NCI-H524 treated with DMSO at 0.1 percent for 48 hours (cell line): ENCODE measurements around the gene NAA20.

ENCODE experiments used
- DNase-seq: peaks from one replicate; lab custom pipeline; 2025; lab: John Stamatoyannopoulos, UW

NAA20 gene, protein sequence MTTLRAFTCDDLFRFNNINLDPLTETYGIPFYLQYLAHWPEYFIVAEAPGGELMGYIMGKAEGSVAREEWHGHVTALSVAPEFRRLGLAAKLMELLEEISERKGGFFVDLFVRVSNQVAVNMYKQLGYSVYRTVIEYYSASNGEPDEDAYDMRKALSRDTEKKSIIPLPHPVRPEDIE

DNA sequence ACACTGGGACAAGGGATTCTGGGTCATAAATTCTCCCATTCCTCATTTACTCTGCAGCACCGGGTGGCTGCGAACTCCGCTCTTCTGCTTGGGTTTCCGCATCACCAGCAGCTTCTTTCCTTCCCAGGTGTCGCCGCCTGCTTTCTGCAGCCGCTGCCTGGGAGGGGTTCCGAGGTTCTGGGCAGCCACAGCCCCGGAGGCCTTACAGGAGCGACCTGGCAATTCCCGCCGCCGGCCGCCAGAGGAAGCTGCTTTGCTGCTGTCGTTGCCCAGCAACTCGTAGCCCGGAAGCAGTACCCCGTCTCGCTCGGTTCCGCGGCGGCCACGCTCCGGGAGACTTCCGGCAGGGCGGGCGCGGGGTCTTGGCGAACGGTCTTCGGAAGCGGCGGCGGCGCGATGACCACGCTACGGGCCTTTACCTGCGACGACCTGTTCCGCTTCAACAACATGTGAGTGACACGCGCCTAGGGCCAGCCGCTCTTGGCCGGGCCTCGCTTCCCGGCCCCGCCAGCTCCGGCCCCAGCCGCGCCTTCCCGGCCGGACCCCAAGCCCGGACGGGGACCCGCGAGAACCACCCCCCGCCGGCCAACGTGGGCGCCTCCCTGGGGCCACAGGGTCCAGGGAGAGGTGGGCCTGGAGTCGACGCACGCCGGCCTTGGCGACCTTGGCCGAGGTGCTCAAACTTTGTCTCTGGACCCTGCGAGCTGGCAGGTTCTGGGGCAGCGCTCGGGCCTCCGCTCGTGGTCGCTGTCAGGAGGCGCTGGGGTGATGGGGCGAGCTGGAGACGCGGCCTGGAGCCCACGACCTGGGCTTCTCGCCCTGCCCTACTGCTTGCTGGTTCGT, at the start of gene NAA20:
Gene NAA20, plus strand, starts transcription at position 362 of the 843 bp plus-strand sequence. Its CDS starts 35 bp downstream, at position 397.
- peak; percentile 71 for DNase-seq

DNA sequence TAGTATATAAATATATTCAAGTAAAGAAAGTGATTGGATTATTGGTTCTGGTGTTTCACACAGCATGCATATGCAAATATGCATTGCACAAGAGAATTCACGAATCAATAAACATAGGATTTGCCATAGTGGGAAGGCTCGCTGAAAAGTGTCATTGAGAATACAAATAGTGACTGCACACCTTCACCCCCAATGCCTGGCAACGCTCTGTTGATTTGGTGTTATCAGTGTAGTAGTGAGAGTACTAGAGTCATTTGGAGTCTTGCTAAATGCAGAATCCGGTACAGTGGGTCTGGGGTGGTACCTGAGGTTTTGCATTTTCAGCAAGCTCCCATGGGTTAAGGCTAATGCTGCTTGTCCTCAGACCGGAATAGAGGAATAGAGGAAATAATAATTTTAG, 49.7 kb upstream of the NAA20 start:
- DNase-seq: no peak

DNA sequence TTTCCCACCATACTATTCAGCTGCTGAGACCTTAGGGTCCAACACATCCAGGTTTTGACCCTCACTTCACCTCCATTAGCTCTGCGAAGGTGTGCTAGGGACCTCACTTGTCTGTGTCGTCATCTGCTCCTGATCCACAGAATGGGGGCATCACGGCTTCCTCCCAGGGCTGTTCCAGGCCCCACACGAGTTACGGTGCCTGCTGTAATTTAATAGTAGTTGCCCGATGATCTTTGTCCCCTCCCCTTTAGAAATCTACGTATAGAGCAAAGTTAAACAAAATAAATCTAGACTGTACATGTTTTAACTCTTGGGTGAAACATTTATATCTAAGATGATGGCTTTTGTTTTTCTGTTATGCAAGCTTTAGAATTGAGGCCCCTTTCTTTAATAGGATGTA, 49.1 kb upstream of the NAA20 start:
- no peak for DNase-seq

DNA sequence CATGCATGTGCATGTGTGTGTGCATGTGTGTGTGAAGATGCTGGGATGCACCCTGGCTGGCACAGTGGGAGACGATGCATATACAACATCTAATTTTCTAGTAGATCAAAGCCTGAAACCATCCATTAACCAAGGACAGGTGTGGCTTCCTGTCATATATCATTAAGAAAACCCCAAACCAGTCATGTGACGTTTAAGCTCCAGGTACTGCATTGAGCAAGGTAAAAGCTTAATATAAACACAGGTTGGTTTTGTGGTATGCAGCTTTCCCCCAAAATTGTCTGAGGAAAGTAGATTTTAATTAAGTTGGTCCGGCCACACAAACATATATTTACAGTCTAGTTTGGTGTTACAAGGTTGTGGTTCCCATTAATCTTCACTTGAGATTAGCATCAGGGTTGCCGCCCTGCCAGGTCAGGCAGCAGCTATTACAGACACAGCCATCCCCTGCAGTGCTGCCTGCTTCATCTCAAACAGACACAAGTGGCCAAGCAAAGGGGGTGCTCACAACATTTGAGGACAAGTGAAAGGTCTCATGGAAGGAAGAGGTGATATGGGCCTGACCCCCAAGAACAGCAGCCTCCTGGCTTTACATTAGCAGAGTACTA, 48.6 kb upstream of the NAA20 start:
- no peak for DNase-seq

DNA sequence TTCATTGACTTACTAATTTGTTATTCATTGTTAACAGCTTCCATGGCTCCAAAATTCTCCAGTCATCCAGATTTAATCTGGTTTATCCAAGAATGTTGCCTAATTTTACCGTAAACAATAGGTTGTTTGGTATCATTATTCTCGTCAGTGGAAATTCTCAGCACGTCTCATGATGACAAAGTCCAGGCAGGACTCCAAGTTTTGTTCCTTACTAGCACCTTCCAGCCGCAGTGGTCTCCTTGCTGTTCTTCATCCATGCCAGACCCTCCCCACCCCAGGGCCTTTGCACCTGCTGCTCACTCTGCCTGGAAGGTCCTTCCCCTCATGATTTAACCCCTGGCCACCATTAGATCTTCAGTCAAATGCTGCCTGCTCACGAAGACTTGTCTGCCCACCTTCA, 48.1 kb upstream of the NAA20 start:
- no peak for DNase-seq

DNA sequence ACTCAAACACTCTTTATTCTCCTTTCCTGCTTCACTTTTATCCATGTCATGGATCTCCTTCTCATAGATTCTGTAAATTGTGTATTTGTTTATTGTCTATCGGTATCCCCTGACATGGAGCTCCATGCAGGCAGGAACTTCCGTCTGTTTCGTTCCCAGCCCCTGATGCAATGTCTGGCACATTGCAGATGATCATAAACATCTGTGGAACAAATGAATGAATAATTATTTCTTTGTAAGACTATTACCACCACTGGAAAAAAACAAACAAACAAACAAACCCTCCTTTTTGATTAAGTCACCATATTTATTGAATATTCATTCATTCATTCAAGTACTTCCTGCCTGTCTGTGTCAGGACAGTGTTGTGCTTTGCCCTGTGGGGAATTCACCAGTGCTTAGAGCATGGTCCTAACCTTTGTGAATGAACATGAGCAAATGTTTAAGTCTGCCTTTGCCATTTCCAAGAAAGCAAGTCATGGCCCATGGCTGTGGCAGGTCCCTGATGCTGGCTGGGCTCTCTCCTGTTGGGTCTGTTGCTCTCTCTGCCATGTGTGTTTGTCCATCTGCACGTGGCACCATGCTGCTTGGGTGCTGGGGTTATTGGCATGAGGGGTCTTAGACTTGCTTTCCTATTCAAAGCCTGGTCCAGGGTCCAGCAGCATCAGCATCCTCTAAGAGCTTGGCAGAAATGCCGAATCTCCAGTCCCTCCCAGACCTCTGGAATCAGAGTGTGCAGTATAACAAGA, 47.5 kb upstream of the NAA20 start:
- DNase-seq: no peak

DNA sequence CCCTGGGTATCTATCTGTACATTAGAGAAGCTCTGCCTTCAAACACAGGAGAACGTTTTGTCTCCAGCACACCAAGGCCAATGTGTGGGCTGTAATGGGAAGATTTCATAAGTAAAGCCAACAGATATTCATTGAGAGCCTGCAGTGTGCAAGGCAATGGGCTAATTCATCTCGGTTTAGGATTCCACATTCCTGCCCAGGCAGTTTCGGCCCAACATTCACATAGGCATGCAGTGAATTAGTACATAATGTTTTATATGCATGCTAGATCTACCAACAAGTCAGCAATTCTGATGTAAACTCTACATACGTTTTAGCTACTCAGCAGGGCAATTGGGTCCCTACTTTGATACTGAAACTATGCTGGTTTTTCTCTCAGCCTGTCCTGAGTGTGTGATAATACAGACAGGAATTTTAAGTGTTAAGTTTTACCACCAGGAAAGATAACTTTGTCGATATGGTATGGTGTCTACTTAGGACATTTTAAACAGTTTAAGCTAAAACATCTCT, 46.9 kb upstream of the NAA20 start:
- DNase-seq: no peak

DNA sequence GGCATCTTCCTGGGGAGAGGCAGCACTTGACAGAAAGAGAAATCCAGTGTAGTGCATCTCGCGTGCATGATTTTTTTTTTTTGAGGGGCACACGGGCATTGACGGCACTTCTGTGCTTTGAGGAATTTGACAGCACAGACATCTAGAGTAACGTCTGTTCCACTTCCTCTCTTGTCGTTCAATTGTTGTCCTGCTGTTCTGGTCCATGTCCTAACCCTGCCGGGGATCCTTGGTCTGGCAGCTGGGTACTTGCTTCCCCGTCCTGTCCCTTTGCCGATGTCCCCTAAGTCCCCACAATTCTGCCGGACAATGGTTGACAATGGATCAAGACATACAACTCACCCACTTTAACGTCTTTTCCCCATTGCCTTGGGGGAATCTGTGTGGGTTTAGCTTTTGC, 46.0 kb upstream of the NAA20 start:
- DNase-seq: no peak

DNA sequence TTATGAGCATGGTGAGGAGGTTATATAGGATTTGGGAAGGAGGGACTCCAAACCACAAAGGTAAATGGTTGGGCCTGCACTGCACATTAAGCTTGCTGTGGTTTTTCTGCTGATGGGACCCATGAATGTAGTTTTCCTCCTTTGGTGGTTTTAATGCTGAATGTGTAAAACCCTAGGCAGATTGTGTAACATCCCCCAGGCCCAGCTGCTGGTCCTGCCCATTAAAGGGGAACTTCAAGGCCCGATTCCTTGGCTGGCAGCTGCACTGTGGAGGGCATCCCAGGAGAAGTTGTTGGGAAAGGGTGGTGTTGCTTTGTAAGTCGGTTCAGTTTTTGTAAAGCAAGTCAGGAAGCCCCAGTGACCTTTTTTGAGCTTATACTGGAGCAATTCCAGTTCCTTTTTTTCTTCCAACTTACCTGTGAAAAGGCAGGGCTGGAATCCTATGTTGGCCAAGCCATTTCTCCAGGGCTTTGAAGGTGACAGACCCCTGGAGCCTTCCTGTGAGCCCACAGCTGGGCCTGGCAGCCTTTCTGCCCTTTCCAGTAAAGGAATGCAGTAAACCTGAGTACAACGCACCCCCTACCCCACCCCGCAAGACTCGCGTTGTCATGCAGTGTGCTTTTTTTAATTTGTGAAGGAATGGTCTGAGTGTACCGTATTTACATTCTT, 43.1 kb upstream of the NAA20 start:
- DNase-seq: no peak

DNA sequence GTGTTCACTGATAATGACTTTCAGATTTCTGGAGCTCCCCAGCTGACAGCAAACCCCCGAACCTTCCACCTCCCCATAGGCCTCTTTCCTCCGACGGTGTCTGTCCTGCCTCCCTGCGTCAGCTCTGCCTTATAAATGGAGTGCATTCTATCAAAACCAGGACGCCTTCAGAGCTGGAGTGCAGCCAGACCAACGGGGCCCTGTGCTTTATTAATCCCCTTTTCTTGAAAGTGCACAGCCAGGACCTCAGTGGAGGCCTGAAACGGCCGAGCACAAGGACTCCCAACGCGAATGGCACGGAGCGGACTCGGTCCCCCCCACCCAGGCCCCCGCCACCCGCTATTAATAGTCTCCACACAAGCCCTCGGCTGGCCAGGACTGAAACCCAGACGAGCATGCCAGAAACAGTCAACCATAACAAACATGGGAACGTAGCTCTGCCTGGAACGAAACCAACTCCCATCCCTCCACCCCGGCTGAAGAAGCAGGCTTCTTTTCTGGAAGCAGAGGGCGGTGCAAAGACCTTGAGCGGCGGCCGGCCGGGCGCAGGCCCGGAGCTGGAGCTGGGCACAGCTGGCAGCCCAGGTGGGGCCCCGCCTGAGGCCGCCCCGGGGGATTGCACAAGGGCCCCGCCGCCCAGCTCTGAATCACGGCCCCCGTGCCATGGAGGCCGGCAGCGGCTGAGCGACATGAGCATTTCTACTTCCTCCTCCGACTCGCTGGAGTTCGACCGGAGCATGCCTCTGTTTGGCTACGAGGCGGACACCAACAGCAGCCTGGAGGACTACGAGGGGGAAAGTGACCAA, 42.3 kb upstream of the NAA20 start:
- peak; percentile 45 for DNase-seq

DNA sequence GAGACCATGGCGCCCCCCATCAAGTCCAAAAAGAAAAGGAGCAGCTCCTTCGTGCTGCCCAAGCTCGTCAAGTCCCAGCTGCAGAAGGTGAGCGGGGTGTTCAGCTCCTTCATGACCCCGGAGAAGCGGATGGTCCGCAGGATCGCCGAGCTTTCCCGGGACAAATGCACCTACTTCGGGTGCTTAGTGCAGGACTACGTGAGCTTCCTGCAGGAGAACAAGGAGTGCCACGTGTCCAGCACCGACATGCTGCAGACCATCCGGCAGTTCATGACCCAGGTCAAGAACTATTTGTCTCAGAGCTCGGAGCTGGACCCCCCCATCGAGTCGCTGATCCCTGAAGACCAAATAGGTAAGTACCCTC, 41.7 kb upstream of the NAA20 start:
- DNase-seq: no peak

DNA sequence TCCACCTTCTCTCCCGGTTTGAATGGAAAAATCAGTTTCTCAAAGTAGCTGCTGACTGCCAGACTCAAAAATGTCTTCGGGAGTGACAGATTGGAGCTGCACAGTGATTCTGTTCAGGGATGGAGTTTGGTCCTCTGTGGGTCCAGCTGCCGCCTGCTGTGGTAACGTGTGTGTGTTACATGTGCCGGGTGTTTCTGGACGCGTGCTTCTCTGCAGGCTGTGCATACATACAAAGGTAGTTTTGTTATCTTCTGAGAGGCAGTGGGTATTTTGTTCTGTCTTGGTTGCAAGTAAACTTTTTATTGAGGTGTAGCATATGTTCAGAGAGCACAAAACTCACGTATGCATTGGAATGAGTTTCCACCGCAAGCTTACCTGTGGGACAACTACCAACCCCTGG, 41.3 kb upstream of the NAA20 start:
- DNase-seq: no peak

DNA sequence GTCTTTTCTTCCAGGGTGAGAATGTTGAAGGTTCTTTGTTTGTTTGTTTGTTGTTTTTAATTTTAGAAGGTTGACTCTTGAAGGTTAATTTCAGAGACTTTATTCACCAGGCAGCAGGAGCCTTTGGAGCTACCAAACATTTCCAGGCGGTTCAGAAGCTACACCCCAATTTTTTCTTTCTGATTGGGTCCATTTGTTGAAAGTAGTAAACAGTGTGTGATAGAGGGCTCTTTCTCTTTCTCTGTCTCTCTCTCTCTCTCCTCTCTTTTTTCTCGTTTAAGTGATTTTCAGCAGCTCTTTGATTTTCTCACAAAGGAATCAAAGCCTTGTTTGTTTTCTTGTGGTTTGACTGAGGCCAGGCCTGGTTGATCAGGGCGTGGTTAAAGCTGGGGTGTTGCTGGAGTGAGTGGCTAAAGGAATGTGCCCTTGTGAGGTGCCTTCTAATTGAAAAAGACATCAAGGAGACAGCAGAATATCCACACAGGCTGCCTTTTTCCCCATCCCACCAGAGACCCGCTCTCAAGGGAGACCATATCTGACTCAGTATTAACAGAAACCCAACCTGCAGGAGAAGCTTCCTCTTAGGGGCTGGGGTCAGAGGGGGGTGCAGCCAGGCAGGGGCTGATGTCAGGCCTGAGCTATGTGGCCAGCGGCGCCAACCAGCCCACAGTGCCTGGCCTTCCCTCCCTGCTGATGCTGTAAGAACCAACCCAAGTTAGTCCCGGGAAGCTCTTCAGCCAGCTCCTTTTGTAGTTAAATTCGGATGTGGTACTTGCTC, 40.4 kb upstream of the NAA20 start:
- DNase-seq: no peak

DNA sequence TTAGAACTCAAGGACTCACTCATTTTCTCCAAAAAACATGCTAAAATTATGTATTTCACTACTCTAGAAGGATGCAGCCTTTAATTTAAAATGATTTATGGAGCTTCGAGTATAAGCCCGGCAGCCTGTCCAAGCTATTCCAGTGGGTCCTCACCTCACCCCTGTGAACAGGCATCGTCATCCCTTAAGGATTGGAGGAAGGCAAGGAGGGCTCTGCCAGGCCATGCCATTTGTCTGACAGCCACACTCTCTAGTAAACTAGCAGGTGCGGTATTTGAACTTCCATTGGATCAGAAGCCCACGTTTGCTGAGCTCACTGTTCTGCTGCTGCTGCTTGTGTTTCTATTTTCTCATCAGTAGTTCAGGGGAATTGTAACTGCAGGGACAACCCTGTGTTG, 39.8 kb upstream of the NAA20 start:
- DNase-seq: no peak

DNA sequence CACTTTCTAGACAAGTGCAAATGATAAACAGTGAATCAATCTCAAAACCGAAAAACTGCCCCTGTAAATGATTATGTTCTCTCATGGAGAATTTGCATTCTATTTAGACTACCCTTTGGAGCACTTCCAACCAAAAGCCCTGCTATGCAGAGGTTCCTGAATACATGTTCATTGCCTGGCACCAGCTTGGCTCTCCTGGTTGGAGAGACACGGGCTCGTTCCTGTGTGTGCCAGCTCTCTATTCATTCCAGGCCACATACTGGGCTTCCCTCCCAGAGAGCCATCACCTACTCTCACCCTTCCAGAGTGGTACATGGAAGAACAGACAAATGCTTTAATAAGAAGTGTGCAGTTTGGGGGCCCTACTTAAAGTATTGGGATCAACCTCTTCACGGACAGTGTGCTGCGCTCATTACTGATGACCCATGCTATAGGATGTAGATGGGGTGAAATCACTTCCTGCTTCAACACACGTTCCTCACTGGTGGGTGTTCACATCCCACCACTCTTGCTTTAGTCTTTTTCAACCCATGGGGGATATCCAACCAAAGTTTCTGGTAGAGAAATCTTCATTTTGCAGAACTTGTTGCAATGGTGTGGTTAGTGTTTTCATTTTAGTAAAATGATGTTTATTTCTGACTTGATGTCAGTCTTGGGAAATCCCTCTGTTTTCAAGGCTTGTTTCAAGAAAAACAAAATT, 38.5 kb upstream of the NAA20 start:
- no peak for DNase-seq

DNA sequence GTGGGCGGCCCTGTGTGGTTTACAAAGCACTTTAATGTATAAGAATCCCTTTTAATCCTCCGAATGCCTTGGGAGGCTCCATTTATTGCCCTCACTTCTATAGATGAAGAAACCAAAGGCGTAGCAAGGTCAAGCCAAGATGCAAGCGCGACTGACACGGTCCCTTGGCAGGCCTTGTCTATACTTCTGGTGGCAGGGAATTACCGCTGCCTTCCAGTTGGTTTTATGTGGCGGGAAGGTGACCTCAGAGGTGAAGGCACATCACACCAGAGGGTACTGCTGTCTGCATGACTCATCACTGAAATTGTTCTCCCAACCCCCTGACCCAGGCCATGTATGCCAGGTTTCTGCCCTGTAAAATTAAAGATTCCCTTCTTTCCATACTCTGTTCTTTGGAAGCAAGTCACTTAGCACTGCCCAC, 36.1 kb upstream of the NAA20 start:
- DNase-seq: no peak

DNA sequence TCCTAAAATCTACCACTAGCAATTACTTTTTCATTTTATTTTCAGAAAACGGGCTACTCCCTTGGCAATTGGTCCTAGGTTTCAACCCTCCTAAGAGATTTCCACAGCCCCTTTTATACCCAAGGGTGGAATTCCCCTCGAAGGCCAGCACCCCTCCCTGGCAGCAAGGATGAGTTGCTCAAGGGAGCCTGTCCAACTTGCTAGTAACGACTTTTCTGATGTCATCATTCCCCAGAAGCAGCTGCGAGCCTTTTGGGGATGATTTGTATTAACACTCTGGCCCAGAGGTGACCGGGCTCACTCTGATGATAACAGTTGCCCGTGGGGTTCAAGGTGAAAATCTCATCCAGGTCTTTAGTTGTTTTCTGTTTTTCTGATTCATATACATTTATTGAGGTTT, 30.7 kb upstream of the NAA20 start:
- no peak for DNase-seq

DNA sequence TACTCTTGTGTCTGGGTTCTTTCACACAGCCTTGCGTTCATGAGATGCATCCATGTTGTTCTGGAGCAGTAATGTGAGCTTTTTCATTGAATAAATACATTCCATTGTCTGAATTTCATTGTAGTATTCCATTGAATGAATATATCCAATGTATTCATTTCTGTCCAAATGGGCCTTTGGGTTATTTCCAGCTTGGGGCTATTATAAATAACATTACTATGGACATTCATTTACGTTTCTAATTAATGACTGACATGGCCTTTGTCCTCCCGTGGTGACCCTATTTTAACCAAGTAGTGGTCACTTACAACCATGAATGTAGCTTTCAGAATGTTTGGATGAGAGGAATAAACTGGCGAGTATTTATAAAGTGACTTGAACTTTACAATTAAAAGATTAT, 30.1 kb upstream of the NAA20 start:
- no peak for DNase-seq

DNA sequence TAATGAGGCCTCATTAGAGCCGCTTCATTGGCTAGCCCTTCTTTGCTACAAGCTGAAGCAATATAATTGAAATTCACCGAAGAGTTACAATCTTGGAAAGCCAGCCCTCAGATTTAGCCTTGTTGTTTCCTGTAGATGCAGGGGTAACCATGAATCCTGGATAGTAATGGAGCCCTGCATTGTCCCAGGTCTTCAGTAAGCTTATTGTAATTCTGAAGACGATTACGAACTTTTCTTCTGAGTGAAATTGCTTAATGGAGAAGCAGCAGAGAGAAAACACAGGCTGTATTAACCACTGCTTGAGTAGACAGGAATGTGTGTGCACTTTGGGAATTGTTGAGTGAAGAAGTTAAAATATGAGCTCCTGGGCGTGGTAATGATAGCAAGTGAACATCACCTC, 26.3 kb upstream of the NAA20 start:
- DNase-seq: no peak

DNA sequence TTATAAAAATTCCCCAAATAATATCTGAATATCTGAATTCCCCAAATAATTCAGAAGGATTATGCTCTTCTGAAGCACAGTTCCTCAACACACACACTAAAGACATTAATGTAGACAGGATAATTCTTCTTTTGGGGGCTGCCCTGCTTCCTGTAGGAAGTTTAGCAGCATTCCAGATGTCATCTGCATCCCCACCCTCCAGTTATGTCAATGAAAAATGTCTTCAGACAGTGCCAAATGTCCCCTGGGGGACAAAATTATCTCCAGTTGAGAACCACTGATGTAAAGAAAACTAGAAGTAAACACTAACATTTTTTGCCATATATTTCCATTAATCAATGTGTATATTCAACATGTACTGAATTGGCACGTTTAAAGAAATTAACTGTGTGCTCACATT, 25.9 kb upstream of the NAA20 start:
- no peak for DNase-seq
